Measurements from ENCODE around the gene ZC3H4. TPM values are rescaled to one million over a fixed set of nuclear protein-coding genes. Genes with fewer than 3 reads are reported as not detected.
"Not testable (repeated sequence)": the region's sequence is repeated elsewhere in the genome, so short reads cannot be mapped to it uniquely, and the experiment has no call there.

ZC3H4 gene
- total RNA-seq, 1 donor from 2014 or later: 53.1 TPM

DNA sequence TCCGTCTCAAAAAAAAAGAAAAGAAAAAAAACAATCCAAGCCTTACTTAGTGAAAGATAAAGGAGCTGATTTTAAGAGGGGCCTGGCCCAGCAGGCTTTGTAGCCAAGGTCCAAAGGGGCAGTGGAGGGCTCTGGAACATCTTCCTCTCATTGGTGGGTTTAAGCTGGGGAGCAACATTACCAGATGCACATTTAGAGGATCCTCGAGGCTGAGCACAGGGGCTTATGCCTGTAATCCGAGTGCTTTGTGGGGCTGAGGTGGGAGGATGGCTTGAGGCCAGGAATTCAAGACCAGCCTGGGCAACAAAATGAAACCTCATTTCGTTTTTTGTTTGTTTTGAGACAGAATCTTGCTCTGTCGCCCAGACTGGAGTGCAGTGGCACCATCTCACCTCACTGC, 57.2 kb downstream of the ZC3H4 start:
- Mint-ChIP-seq H3K27me3 (ENCODE audit: unreplicated experiment) (no peaks in the 10 kb centered on the region), H3K9me3 (ENCODE audit: unreplicated experiment) (no peaks in the 10 kb centered on the region), H3K4me1 (ENCODE audit: unreplicated experiment) (peaks cover 20% of the 10 kb centered on the region), H3K27ac (ENCODE audit: unreplicated experiment) (no peak overlapping the region), H3K4me3 (ENCODE audit: unreplicated experiment) (no peak overlapping the region), H3K36me3 (ENCODE audit: unreplicated experiment) (no peaks in the 10 kb centered on the region)
- TF ChIP-seq, protein P1, sequence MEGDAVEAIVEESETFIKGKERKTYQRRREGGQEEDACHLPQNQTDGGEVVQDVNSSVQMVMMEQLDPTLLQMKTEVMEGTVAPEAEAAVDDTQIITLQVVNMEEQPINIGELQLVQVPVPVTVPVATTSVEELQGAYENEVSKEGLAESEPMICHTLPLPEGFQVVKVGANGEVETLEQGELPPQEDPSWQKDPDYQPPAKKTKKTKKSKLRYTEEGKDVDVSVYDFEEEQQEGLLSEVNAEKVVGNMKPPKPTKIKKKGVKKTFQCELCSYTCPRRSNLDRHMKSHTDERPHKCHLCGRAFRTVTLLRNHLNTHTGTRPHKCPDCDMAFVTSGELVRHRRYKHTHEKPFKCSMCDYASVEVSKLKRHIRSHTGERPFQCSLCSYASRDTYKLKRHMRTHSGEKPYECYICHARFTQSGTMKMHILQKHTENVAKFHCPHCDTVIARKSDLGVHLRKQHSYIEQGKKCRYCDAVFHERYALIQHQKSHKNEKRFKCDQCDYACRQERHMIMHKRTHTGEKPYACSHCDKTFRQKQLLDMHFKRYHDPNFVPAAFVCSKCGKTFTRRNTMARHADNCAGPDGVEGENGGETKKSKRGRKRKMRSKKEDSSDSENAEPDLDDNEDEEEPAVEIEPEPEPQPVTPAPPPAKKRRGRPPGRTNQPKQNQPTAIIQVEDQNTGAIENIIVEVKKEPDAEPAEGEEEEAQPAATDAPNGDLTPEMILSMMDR (IDR thresholded peaks at IDR 0.05): no peak
- DNase-seq (ENCODE audit: extremely low spot score, unreplicated experiment): no peak

DNA sequence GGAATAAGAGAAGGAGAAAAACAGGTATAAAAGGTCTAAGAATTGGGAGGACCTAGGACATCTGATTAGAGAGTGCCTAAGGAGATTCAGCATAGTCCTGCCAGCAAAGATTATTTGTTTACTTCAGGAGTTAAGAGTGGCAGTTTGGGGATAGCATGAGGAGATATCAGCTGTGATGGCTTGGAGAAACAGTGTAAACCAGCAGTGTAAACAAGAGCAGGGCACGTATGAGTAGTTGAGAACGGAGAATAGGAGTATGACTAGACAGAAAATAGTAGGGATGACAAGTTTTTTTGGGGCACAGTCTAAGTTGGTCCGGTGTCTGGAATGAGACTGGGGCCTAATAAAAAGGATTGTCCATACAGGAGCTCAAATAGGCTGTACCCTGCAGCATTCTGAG, 63.0 kb downstream of the ZC3H4 start:
- not testable (repeated sequence) for DNase-seq (ENCODE audit: extremely low spot score, unreplicated experiment); H3K4me3 Mint-ChIP-seq (ENCODE audit: unreplicated experiment); H3K9me3 Mint-ChIP-seq (ENCODE audit: unreplicated experiment); H3K36me3 Mint-ChIP-seq (ENCODE audit: unreplicated experiment); H3K27me3 Mint-ChIP-seq (ENCODE audit: unreplicated experiment)
- H3K4me1 Mint-ChIP-seq (ENCODE audit: unreplicated experiment): peaks cover 33% of the 10 kb centered on the region
- H3K27ac Mint-ChIP-seq (ENCODE audit: unreplicated experiment): peak overlapping the region; percentile 73

DNA sequence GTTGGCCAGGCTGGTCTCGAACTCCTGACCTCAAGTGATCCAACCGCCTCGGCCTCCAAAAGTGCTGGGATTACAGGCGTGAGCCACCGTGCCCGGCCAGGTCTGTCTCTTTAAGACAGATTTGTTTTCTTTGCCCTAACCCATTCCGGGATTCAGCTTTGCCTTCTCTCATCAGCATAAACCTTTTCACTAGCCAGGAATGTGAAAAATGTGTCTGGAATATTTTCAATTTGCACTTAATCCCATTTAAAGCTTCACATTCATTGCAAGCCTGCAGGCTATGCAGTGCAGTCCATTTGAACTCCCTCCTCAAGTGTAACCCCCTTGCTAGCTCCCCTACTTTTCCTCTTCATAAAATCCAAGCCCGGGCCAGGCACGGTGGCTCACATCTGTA, 64.3 kb downstream of the ZC3H4 start:
- peak overlapping the region; percentile 80 for H3K4me3 Mint-ChIP-seq (ENCODE audit: unreplicated experiment)
- peak overlapping the region; percentile 98 for H3K27ac Mint-ChIP-seq (ENCODE audit: unreplicated experiment)
- DNase-seq (ENCODE audit: extremely low spot score, unreplicated experiment): no peak
- no peaks in the 10 kb centered on the region for H3K27me3 Mint-ChIP-seq (ENCODE audit: unreplicated experiment)
- H3K9me3 Mint-ChIP-seq (ENCODE audit: unreplicated experiment): no peaks in the 10 kb centered on the region
- H3K36me3 Mint-ChIP-seq (ENCODE audit: unreplicated experiment): no peaks in the 10 kb centered on the region
- TF ChIP-seq, protein P1 (IDR thresholded peaks at IDR 0.05): no peak
- H3K4me1 Mint-ChIP-seq (ENCODE audit: unreplicated experiment): peaks cover 33% of the 10 kb centered on the region

DNA sequence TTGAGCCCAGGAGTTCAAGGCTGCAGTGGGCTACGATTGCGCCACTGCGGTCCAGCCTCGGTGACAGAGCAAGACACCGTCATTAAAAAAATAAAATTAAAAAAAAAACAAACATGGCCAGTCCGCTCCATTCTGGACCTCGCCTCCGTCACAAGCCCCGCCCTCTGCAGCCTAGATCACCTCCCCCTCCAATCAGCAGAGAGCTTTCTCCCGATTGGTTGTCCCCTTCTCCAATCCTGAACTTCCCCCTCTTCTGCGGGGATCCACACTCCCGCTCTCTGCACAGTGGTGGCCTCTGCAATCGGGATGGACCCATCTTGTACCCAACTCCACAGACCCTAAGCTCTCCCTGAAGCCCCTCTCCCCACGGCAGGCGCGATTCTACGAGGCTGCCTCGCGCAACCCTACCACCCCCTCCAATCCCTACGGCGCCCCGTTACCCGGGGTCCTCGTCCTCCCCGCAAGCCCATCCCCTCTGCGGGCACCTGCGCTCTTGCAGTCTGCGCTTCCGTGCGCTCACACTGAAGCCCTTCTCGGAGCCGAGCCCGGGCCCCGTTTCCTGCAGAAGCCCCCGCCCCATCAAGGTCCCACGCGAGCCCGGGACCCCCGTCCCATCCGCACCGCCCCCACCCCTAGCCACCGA, 65.7 kb downstream of the ZC3H4 start:
- no peaks in the 10 kb centered on the region for H3K9me3 Mint-ChIP-seq (ENCODE audit: unreplicated experiment)
- H3K27ac Mint-ChIP-seq (ENCODE audit: unreplicated experiment): peak overlapping the region; percentile 94
- DNase-seq (ENCODE audit: extremely low spot score, unreplicated experiment): peak; percentile 93
- H3K4me1 Mint-ChIP-seq (ENCODE audit: unreplicated experiment): peaks cover 33% of the 10 kb centered on the region
- H3K27me3 Mint-ChIP-seq (ENCODE audit: unreplicated experiment): no peaks in the 10 kb centered on the region
- TF ChIP-seq, protein P1 (IDR thresholded peaks at IDR 0.05): no peak
- peak overlapping the region; percentile 97 for H3K4me3 Mint-ChIP-seq (ENCODE audit: unreplicated experiment)
- H3K36me3 Mint-ChIP-seq (ENCODE audit: unreplicated experiment): no peaks in the 10 kb centered on the region

DNA sequence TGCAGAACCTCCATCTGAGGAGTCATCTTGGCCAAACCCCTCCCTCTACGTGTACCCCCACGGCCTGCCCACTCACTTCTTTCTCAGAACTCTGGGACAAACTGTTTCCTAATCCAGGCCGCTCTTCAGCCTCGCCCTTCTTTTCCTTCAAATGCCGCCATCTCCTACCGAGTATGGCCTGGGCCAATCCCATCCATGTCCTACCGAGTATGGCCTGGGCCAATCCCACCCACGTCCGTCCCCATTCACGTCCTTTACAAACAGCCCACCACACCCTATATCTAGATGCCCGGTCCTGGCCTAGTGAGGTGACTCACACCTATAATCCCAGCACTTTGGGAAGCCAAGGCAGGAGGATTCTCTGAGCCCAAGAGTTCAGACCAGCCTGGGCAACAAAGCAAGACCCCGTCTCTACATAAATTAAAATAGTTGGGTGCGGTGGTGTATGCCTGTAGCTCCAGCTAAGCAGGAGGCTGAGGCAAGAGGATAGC, 66.3 kb downstream of the ZC3H4 start:
- Mint-ChIP-seq H3K27me3 (ENCODE audit: unreplicated experiment) (no peaks in the 10 kb centered on the region), H3K4me3 (ENCODE audit: unreplicated experiment) (peak overlapping the region; percentile 97), H3K27ac (ENCODE audit: unreplicated experiment) (peak overlapping the region; percentile 94), H3K9me3 (ENCODE audit: unreplicated experiment) (no peaks in the 10 kb centered on the region), H3K36me3 (ENCODE audit: unreplicated experiment) (no peaks in the 10 kb centered on the region), H3K4me1 (ENCODE audit: unreplicated experiment) (peaks cover 33% of the 10 kb centered on the region)
- TF ChIP-seq, protein P1 (IDR thresholded peaks at IDR 0.05): no peak
- DNase-seq (ENCODE audit: extremely low spot score, unreplicated experiment): no peak

All from osteocyte (in vitro differentiated cells).